Inflammatory macrophage treated with lipopolysaccharide for 1 hour (primary cell): ENCODE results near the gene HIKESHI.
"Not testable (repeated sequence)": the region's sequence is repeated elsewhere in the genome, so short reads cannot be mapped to it uniquely, and the experiment has no call there.

Source experiments
- DNase-seq, 2 donors: peaks; one replicate each; pipeline ENCODE4 v3.0.0-alpha.2; 2020 to 2022

HIKESHI gene

GRCh38 chr11:86294026-86294425 lies 8.0 kb upstream of the HIKESHI start:
- DNase-seq = no peak

GRCh38 chr11:86301742-86302091 lies 323 bp upstream of the HIKESHI start:
- no peak for DNase-seq

DNA sequence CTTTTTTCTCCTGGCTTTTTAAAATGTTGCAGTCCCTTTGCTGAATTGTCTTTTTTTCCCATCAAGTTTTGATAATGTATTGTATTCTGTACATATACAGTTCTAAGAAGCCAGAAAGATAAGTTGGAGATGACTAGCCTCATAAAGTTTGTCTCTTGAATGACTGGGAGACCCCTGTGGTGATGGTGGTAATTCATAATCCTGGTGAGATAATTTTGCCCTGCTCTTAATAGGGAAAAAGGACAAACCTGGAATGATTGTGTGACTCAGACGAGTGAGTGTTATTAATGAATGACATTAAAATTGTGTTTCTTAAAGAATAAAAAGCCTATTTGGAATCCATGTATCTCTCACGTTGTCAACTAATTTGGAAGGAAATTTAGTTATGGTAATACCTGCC lies 1.2 kb downstream of the HIKESHI start:
- no peak for DNase-seq

DNA sequence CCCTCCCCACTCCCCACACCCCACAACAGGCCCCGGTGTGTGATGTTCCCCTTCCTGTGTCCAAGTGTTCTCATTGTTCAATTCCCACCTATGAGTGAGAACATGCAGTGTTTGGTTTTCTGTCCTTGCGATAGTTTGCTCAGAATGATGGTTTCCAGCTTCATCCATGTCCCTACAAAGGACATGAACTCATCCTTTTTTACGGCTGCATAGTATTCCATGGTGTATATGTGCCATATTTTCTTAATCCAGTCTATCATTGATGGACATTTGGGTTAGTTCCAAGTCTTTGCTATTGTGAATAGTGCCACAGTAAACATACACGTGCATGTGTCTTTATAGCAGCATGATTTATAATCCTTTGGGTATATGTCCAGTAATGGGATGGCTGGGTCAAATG lies 6.7 kb downstream of the HIKESHI start:
- DNase-seq = not testable (repeated sequence)

GRCh38 chr11:86313793-86314192 lies 11.8 kb downstream of the HIKESHI start:
- DNase-seq = no peak

GRCh38 chr11:86314636-86315035 lies 12.6 kb downstream of the HIKESHI start:
- DNase-seq = no peak

DNA sequence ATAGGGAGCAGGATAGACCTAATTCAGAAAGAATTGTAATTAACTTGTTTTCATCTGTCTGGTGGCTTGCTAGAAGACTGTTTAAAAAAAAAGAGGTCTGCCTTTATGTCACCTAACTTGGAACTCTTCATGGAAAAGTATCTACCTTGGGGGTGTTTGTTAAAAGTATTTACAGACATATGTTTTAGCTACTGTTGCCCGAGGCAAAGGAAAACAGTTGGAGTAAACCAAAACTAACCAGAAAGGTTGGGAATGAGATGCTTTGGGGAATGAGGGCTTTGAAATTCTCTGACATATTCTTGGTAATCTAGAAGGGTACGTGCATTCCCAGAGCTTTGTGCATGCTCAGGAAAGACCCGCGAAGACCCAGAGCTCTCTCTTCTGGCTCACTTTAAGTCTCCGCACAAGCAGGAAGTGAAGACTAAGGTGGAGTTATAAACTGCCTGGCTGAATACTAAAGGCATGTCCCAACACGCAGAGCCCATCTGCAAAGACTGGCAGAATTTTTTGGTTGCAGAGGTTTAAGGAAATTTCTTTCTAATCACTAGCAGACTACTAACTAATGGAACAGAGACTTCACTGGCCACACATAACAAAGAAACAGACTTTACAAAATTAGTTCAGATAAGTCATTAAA lies 33.2 kb downstream of the HIKESHI start:
- no peak for DNase-seq

- no peak for DNase-seq
These were observed 35.2 kb downstream of the HIKESHI start for GRCh38 chr11:86337227-86337626.

GRCh38 chr11:86341382-86341781 lies 39.3 kb downstream of the HIKESHI start:
- DNase-seq = no peak

DNA sequence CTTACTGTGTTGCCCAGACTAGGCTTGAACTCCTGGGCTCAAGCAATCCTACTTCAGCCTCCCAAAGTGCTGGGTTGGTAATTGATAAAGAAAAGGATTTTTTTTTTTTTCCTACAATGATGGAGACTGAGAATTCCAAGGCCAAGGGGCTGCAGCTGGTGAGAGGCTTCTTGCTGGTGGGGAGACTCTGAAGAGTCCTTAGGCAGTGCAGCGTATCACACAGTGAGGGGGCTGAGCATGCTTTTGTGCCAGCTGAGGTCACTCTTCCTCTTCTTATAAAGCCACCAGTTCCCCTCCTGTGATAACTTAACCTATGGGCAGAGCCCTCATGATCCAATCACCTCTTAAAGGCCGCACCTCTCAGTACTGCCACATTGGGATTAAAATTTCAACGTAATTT lies 44.5 kb downstream of the HIKESHI start:
- DNase-seq = no peak

- no peak for DNase-seq
These were observed 53.2 kb downstream of the HIKESHI start for GRCh38 chr11:86355256-86355655.

DNA sequence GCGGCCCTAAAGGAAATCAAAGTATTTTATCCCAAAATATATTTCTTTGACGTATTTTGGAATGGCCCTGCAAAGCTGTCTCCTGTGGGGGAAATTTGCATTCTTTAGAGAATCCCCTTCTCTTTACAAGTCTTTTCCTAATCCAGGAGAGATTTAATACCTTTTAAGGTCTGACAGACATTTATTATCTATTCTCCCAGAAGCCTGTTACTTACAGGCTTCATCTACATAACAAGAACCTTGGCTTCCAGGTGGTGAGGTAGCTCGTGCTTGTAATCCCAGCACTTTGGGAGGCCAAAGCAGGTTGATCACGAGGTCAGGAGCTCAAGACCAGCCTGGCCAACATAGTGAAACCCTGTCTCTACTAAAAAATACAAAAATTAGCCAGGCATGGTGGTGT lies 55.4 kb downstream of the HIKESHI start:
- DNase-seq = not testable (repeated sequence)

DNA sequence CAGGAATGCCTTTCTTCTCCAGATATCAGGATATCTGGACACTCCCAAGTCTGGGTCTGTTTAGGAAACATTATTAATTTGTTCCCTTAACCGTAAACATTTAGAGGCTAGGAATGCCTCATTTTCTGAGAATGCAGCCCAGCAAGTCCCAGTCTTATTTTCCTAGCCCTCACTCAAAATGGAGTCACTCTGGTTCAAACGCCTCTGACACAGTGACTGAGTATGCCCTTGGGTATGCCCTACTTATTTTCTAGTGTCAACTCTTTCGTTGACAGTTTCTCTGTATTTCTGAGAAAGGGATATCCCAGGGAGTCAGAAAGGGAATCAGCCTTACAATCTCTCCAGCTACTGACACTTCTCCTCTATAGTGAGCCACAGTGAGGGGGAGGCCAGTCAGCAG lies 56.7 kb downstream of the HIKESHI start:
- DNase-seq = no peak

DNA sequence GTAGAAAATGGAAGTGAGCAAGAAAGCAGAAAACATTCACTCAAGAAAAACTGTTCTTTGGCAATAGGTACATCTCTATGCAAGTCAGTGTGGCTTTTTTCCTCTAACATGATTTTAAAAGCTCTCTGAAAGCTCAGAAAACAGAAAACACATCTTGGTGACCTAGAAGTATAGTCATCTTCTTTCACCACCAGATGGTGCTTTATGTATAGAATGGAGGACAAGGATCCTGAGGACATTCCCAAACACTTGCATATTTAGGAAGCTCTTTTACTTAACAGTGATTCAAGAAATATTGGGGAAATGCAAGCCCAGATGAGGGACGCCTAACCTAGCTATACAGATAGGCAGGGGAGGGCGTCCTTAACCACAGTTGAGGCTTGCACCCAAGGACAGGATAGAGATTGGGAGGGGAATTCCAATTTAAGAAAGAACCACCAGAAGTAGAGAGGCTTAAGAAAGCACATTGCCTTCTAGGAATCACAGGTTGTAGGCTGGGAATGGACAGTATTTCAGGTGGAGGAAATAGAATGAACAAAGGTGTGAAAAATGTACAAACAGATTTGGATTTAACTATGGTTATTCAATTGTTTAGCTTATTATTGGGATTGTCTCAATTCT lies 58.8 kb downstream of the HIKESHI start:
- no peak for DNase-seq

DNA sequence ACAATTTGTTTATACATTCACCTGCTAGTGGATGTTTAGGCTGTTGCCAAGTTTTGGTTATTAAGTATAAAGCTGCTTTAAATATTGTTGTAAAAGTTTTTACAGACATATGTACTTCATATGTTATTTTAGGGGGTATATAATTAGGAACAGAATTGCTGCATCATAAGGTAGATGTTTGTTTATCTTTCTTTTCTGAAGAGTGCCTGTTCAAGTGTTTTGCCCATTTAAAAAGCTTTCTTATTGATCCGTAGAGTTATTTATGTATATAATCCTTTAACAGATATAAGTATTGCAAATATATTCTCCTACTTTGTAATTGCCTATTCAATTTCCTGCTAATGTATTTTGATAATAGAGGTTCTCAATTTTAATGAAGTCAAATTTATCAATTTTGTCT lies 61.4 kb downstream of the HIKESHI start:
- no peak for DNase-seq

DNA sequence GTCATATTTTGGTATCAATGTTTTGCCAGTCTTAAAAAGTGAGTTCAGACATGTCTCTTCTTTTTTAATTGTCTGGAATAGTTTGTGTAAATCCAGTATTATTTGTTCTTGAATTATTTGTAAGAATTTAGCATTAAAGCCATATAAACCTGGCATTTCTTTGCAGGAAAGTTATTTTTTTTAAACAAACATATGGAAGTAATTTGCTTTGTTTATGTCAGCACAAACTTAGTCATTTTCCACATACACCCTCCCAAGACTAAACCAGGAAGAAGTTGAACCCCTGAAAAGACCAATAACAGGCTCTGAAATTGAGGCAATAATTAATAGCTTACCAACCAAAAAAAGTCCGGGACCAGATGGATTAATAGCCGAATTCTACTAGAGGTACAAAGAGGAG lies 63.5 kb downstream of the HIKESHI start:
- no peak for DNase-seq

DNA sequence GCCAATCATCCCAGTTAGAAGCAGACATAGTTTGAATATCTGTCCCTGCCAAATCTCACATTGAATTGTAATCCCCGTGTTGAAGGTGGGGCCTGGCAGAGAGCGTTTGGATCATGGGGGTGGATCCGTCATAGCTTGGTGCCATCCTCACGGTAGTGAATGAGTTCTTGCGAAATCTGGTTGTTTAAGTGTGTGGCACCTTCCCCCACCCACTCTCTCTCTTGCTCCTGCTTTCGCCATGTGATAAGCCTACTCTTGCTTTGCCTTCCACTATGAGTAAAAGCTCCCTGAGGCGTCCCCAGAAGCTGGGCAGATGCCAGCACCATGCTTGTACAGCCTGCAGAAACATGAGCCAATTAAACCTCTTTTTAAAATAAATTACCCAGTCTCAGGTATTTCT lies 67.6 kb downstream of the HIKESHI start:
- no peak for DNase-seq

GRCh38 chr11:86370171-86370570 lies 68.1 kb downstream of the HIKESHI start:
- no peak for DNase-seq

GRCh38 chr11:86370922-86371594 lies 69.0 kb downstream of the HIKESHI start:
- DNase-seq = peak in 1 of 2 donors; percentile 12

DNA sequence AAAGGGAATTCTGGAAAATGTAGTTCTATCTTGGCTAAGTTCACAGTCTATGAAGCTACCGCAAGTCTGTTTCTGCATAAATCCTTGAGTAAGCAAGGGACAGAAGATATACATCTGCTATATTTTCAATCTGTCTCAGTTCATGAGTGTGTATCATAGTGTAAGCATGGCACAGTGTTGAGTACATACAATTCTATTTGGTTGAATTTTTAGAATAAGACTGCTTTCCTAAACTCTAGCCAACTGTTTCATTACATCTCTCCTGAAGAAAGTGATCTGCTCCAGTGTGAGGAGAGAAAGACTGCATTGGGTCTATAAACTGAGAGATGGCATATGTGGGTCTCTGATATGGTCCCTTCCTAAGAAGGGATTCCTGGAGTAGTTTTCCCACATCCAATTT lies 70.0 kb downstream of the HIKESHI start:
- DNase-seq = no peak

DNA sequence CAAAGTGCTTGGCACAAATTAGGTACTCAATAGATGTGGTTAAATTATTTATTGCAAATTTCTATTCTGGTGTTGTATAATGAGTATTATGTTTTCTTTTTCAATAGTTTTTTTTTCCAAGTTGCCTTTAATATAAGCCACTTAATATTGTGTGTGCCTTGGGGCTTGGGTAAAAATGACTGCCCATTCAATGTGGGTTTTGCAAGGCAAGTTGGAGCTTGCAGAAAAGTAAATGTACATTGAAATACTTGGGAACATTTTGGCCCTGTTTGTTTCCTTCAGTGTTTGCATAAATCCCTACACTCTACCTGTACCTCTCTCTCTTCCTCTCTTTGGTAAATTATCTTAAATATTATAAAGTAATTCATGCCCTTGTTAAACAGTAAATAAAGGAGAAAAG lies 70.5 kb downstream of the HIKESHI start:
- DNase-seq = no peak

DNA sequence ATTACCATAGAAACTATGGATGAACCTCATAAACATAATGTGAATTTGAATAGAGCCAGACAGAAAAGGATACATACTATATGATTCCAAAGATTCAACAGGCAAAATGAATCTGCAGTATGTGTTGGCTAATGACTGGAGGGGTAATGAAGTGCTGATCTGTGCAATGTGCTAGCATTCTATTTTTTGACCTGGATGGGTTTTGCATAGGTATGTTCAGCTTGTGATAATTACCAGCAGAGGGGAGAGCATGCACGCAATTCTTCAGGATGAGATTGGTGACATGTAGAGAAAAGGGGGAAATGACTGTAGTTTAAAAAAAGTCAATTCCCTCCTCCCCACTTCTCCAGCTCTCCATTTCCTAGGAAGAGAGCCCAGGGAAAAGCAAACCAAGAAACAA lies 72.0 kb downstream of the HIKESHI start:
- DNase-seq = no peak

GRCh38 chr11:86374586-86374985 lies 72.5 kb downstream of the HIKESHI start, which contains the start of gene CCDC81:
CCDC81 (plus strand) TSS chr11:86374887; CDS start chr11:86375164, 277 bp downstream.
- no peak for DNase-seq

GRCh38 chr11:86377972-86378371 lies 75.9 kb downstream of the HIKESHI start:
- no peak for DNase-seq
